Tibial nerve (tissue), 4 donors: ENCODE measurements around the gene CTDSP2. TPM values are rescaled to one million over a fixed set of nuclear protein-coding genes. Genes with fewer than 3 reads are reported as not detected.

Source experiments
- DNase-seq, 2 donors: peaks; one replicate each; pipeline ENCODE4 v3.0.0-alpha.2; 2019; ENCODE audit warnings: low spot score in 2 of 2
- H3K27ac ChIP-seq, 4 donors: fragments of 200-600 bp; sonication (generic) in 3 of 4; one replicate each; pipeline ENCODE4 v1.5.1; 2017 to 2019; ENCODE audit warnings: mild to moderate bottlenecking in 1 of 4
- H3K27me3 ChIP-seq, 2 donors: fragments of 200-600 bp; sonication (generic) in 1 of 2; one replicate each; pipeline versions ENCODE4 v1.5.1 to v1.6.0; 2017 to 2019
- H3K36me3 ChIP-seq, 3 donors: fragments of 200-600 bp; sonication (generic); one replicate each; pipeline ENCODE4 v1.5.1; 2018 to 2019
- H3K4me1 ChIP-seq, 4 donors: fragments of 200-600 bp; sonication (generic) in 3 of 4; one replicate each; pipeline ENCODE4 v1.5.1; 2017 to 2019
- H3K4me3 ChIP-seq, 4 donors: fragments of 200-600 bp; sonication (generic) in 3 of 4; one replicate each; pipeline ENCODE4 v1.5.1; 2017 to 2019; ENCODE audit warnings: mild to moderate bottlenecking in 1 of 4, moderate library complexity in 1 of 4
- H3K9me3 ChIP-seq, 4 donors: fragments of 200-600 bp; sonication (generic) in 3 of 4; one replicate each; pipeline ENCODE4 v1.5.1; 2017 to 2019
- CTCF ChIP-seq, 5 experiments: fragments of 200-600 bp in 3 of 5; fragments of 450-650 bp in 2 of 5; sonication (generic) in 3 of 5; IDR thresholded peaks; one replicate each; pipeline ENCODE4 v1.5.1; 2016 to 2019; ENCODE audit warnings: antibody characterized with exemption in 5 of 5, mild to moderate bottlenecking in 3 of 5, moderate library complexity in 2 of 5
- EP300 ChIP-seq, 2 donors: sonication (generic); formaldehyde crosslinking; IDR thresholded peaks; one replicate each; pipeline ENCODE4 v1.6.1; 2017; ENCODE audit warnings: antibody characterized with exemption in 2 of 2, mild to moderate bottlenecking in 1 of 2
- POLR2A ChIP-seq, 2 donors: fragments of 450-650 bp; IDR thresholded peaks; one replicate each; pipeline ENCODE4 v1.6.1; 2017; ENCODE audit warnings: antibody characterized with exemption in 2 of 2, mild to moderate bottlenecking in 2 of 2, moderate library complexity in 2 of 2
- WGBS, 2 donors: methylation state at CpG; one replicate each; pipeline ENCODE4 v1.1.5; 2018; 5-methylcytosine and 5-hydroxymethylcytosine counted together
- total RNA-seq, 4 donors: library from RNA; depleted of rRNA; stranded (reverse); fragments of >200 nt; gene quantifications; one replicate each; pipeline ENCODE4 v1.1.0, GENCODE V29; 2016

The CTDSP2 gene
- total RNA-seq, 4 donors from 2014 or later: 117 to 141 (median 123) TPM

GRCh38 chr12:57869298-57869926 is 22.9 kb upstream of the CTDSP2 start:
- no peak for DNase-seq
- TF ChIP-seq CTCF (IDR thresholded peaks at IDR 0.05) (no peak), EP300 (IDR thresholded peaks at IDR 0.05) (no peak), POLR2A (IDR thresholded peaks at IDR 0.05) (no peak)
- Histone ChIP-seq H3K4me1 (peaks cover 0 to 35% (median 3%) of the 10 kb centered on the region in 4 donors), H3K4me3 (no peak overlapping the region), H3K27ac (peak overlapping the region; percentile 45 to 85 (median 78)), H3K27me3 (no peaks in the 10 kb centered on the region), H3K36me3 (no peaks in the 10 kb centered on the region), H3K9me3 (no peaks in the 10 kb centered on the region)
- 63 to 65% methylated on average over 11 of the region's 11 CpGs for WGBS, 2 donors

GRCh38 chr12:57868851-57869268 is 22.3 kb upstream of the CTDSP2 start:
- DNase-seq: no peak
- Histone ChIP-seq H3K9me3 (no peaks in the 10 kb centered on the region), H3K4me3 (no peak overlapping the region), H3K27ac (peak overlapping the region; percentile 45 to 85 (median 78)), H3K27me3 (no peaks in the 10 kb centered on the region), H3K4me1 (peaks cover 0 to 40% (median 9%) of the 10 kb centered on the region in 4 donors), H3K36me3 (no peaks in the 10 kb centered on the region)
- TF ChIP-seq EP300 (IDR thresholded peaks at IDR 0.05) (peak in 1 of 2 donors; percentile 5), CTCF (IDR thresholded peaks at IDR 0.05) (no peak)
- 32 to 42% methylated on average over 11 of the region's 11 CpGs for WGBS, 2 donors

- Histone ChIP-seq H3K4me1 (peaks cover 0 to 47% (median 11%) of the 10 kb centered on the region in 4 donors), H3K27me3 (no peaks in the 10 kb centered on the region), H3K9me3 (no peaks in the 10 kb centered on the region), H3K36me3 (no peaks in the 10 kb centered on the region), H3K27ac (peak overlapping the region; percentile 22 to 85 (median 78)), H3K4me3 (no peak overlapping the region)
- DNase-seq: no peak
- WGBS, 2 donors: 74 to 80% methylated on average over 3 of the region's 3 CpGs
- no peak for TF ChIP-seq CTCF (IDR thresholded peaks at IDR 0.05)
Measured at GRCh38 chr12:57868221-57868620, 21.7 kb upstream of the CTDSP2 start.

- TF ChIP-seq POLR2A (IDR thresholded peaks at IDR 0.05) (no peak), EP300 (IDR thresholded peaks at IDR 0.05) (no peak), CTCF (IDR thresholded peaks at IDR 0.05) (no peak)
- WGBS, 2 donors: 81 to 86% methylated on average over 3 of the region's 3 CpGs
- Histone ChIP-seq H3K4me1 (peaks cover 0 to 48% (median 11%) of the 10 kb centered on the region in 4 donors), H3K36me3 (no peaks in the 10 kb centered on the region), H3K27me3 (no peaks in the 10 kb centered on the region), H3K27ac (peak overlapping the region in 2 of 4 donors; percentile 91 to 98), H3K9me3 (no peaks in the 10 kb centered on the region), H3K4me3 (no peak overlapping the region)
- DNase-seq: no peak
Measured at GRCh38 chr12:57866308-57867019, 19.9 kb upstream of the CTDSP2 start.

GRCh38 chr12:57865084-57865751 is 18.7 kb upstream of the CTDSP2 start:
- no peaks in the 10 kb centered on the region for H3K36me3 ChIP-seq
- TF ChIP-seq EP300 (IDR thresholded peaks at IDR 0.05): peak in 1 of 2 donors; percentile 74
- TF ChIP-seq POLR2A (IDR thresholded peaks at IDR 0.05): no peak
- TF ChIP-seq CTCF (IDR thresholded peaks at IDR 0.05): peak in 1 of 5 experiments; percentile 32
- DNase-seq: peak; percentile 58 to 67
- H3K4me3 ChIP-seq: peak overlapping the region; percentile 40 to 64 (median 57)
- WGBS, 2 donors: 0 to 1% methylated on average over 25 to 31 of the region's 63 CpGs
- H3K9me3 ChIP-seq: no peaks in the 10 kb centered on the region
- peaks cover 0 to 48% (median 11%) of the 10 kb centered on the region in 4 donors for H3K4me1 ChIP-seq
- H3K27ac ChIP-seq: peak overlapping the region; percentile 91 to 98 (median 92)
- no peaks in the 10 kb centered on the region for H3K27me3 ChIP-seq
